H9 (cell line): Measurements from ENCODE around the gene ERC1. TPM values are rescaled to one million over a fixed set of nuclear protein-coding genes. Genes with fewer than 3 reads are reported as not detected.

Source experiments
- DNase-seq: peaks from one replicate; pipeline ENCODE4 v3.0.0-alpha.2; 2017
- H2AFZ ChIP-seq: one replicate; pipeline ENCODE4 v1.6.1; 2013; ENCODE audit warnings: mild to moderate bottlenecking, low read length, control low read depth, moderate library complexity
- H2AK5ac ChIP-seq: 2 replicates; pipeline ENCODE4 v1.6.1; 2013; ENCODE audit warnings: low read length, control low read depth, mixed read lengths; ENCODE audit not compliant: insufficient read length
- H2BK120ac ChIP-seq: one replicate; pipeline ENCODE4 v1.6.1; 2013; ENCODE audit warnings: low read depth, mild to moderate bottlenecking, low read length, control low read depth, inconsistent platforms; ENCODE audit not compliant: poor library complexity, severe bottlenecking
- H2BK12ac ChIP-seq: 2 replicates; pipeline ENCODE4 v1.6.1; 2013; ENCODE audit warnings: low read length, control low read depth, mixed read lengths, low read depth; ENCODE audit not compliant: insufficient read length
- H2BK15ac ChIP-seq: 2 replicates; pipeline ENCODE4 v1.6.1; 2013; ENCODE audit warnings: low read depth, low read length, control low read depth
- H2BK20ac ChIP-seq: one replicate; pipeline ENCODE4 v1.6.1; 2013; ENCODE audit warnings: low read depth, mild to moderate bottlenecking, low read length, control low read depth, inconsistent platforms; ENCODE audit not compliant: poor library complexity, severe bottlenecking
- H2BK5ac ChIP-seq: 2 replicates; pipeline ENCODE4 v1.6.1; 2013; ENCODE audit warnings: low read length, control low read depth, mixed read lengths; ENCODE audit not compliant: insufficient read length
- H3K14ac ChIP-seq: 2 replicates; pipeline ENCODE4 v1.6.1; 2013; ENCODE audit warnings: low read length, control low read depth; ENCODE audit not compliant: insufficient read depth
- H3K18ac ChIP-seq: 2 replicates; pipeline ENCODE4 v1.6.1; 2013; ENCODE audit warnings: low read depth, mild to moderate bottlenecking, mixed read lengths, low read length, control low read depth; ENCODE audit not compliant: insufficient read length
- H3K23ac ChIP-seq: 2 replicates; pipeline ENCODE4 v1.6.1; 2013; ENCODE audit warnings: low read length, control low read depth, mixed read lengths, low read depth; ENCODE audit not compliant: insufficient read length
- H3K23me2 ChIP-seq: 2 replicates; pipeline ENCODE4 v1.6.1; 2013; ENCODE audit warnings: low read depth, mild to moderate bottlenecking, mixed read lengths, low read length, control low read depth; ENCODE audit not compliant: insufficient read length, poor library complexity, severe bottlenecking
- H3K27ac ChIP-seq: 2 replicates; pipeline ENCODE4 v1.5.1; 2013; ENCODE audit warnings: low read length, control low read depth, mixed read lengths, low read depth; ENCODE audit not compliant: insufficient read length
- H3K27me3 ChIP-seq: 2 replicates; pipeline ENCODE4 v1.6.1; 2013; ENCODE audit warnings: low read length, control low read depth, inconsistent platforms; ENCODE audit not compliant: insufficient read depth
- H3K4ac ChIP-seq: 2 replicates; pipeline ENCODE4 v1.6.1; 2013; ENCODE audit warnings: low read depth, mild to moderate bottlenecking, control low read depth, inconsistent platforms, low read length, moderate library complexity
- H3K4me1 ChIP-seq: 2 replicates; pipeline ENCODE4 v1.6.1; 2013; ENCODE audit warnings: low read length, control low read depth, inconsistent platforms; ENCODE audit not compliant: insufficient read depth
- H3K4me2 ChIP-seq: 2 replicates; pipeline ENCODE4 v1.6.1; 2013; ENCODE audit warnings: low read length, control low read depth, mixed read lengths; ENCODE audit not compliant: insufficient read length, insufficient read depth
- H3K56ac ChIP-seq: 2 replicates; pipeline ENCODE4 v1.6.1; 2013; ENCODE audit warnings: low read depth, mild to moderate bottlenecking, mixed read lengths, low read length, control low read depth; ENCODE audit not compliant: insufficient read length
- H3K79me1 ChIP-seq: 2 replicates; pipeline ENCODE4 v1.6.1; 2013; ENCODE audit warnings: low read depth, mild to moderate bottlenecking, moderate library complexity, low read length, control low read depth, inconsistent platforms; ENCODE audit not compliant: insufficient read depth, poor library complexity, severe bottlenecking
- H3K79me2 ChIP-seq: 2 replicates; pipeline ENCODE4 v1.6.1; 2013; ENCODE audit warnings: low read length, control low read depth, inconsistent platforms; ENCODE audit not compliant: insufficient read depth
- H3K9ac ChIP-seq: 2 replicates; pipeline ENCODE4 v1.6.1; 2013; ENCODE audit warnings: low read length, control low read depth, mixed read lengths; ENCODE audit not compliant: insufficient read length; ENCODE audit errors: extremely low read depth
- H3K9me3 ChIP-seq: one replicate; pipeline ENCODE4 v1.6.1; 2013; ENCODE audit warnings: low read depth, low read length, inconsistent platforms; ENCODE audit not compliant: control insufficient read depth
- H3T11ph ChIP-seq: one replicate; pipeline ENCODE4 v1.6.1; 2013; ENCODE audit warnings: mild to moderate bottlenecking, low read length, control low read depth, inconsistent platforms
- H4K20me1 ChIP-seq: one replicate; pipeline ENCODE4 v1.6.1; 2013; ENCODE audit not compliant: control insufficient read depth, insufficient read length, insufficient read depth
- H4K5ac ChIP-seq: 2 replicates; pipeline ENCODE4 v1.6.1; 2013; ENCODE audit warnings: low read depth, mild to moderate bottlenecking, mixed read lengths, low read length, control low read depth; ENCODE audit not compliant: insufficient read length
- H4K8ac ChIP-seq: replicated peaks from 2 replicates; pipeline ENCODE4 v1.6.1; 2013; ENCODE audit warnings: low read length, control low read depth, mixed read lengths, low read depth; ENCODE audit not compliant: insufficient read length
- H4K91ac ChIP-seq: 2 replicates; pipeline ENCODE4 v1.6.1; 2013; ENCODE audit warnings: low read depth, mild to moderate bottlenecking, moderate library complexity, mixed read lengths, low read length, control low read depth; ENCODE audit not compliant: insufficient read length
- H3K27ac Mint-ChIP-seq, 3 experiments: 2 replicates in 2 of 3; 3 replicates in 1 of 3; pipeline ENCODE4 v1.8.0; 2020 to 2021; ENCODE audit warnings: mixed read lengths in 3 of 3, mild to moderate bottlenecking in 1 of 3, moderate library complexity in 1 of 3
- H3K27me3 Mint-ChIP-seq: 2 replicates; pipeline ENCODE4 v1.8.0; 2021; ENCODE audit warnings: low read depth, mild to moderate bottlenecking, moderate library complexity, mixed read lengths
- H3K36me3 Mint-ChIP-seq, 3 experiments: 2 replicates in 2 of 3; 3 replicates in 1 of 3; pipeline ENCODE4 v1.8.0; 2020 to 2021; ENCODE audit warnings: low read depth in 3 of 3, mixed read lengths in 3 of 3; ENCODE audit not compliant: insufficient read depth in 1 of 3
- H3K4me1 Mint-ChIP-seq, 2 experiments: 2 replicates each; pipeline ENCODE4 v1.8.0; 2020; ENCODE audit warnings: mixed read lengths in 2 of 2
- H3K4me3 Mint-ChIP-seq, 2 experiments: 2 replicates in 1 of 2; 3 replicates in 1 of 2; pipeline ENCODE4 v1.8.0; 2020 to 2021; ENCODE audit warnings: mild to moderate bottlenecking in 2 of 2, mixed read lengths in 2 of 2, moderate library complexity in 1 of 2
- H3K9me3 Mint-ChIP-seq, 2 experiments: 2 replicates in 1 of 2; 3 replicates in 1 of 2; pipeline ENCODE4 v1.8.0; 2020; ENCODE audit warnings: mild to moderate bottlenecking in 2 of 2, mixed read lengths in 2 of 2, moderate library complexity in 1 of 2
- CTCF ChIP-seq: fragments of 200-600 bp; sonication (generic); conservative IDR thresholded peaks from 3 replicates; pipeline ENCODE4 v1.8.0; 2021; ENCODE audit warnings: antibody characterized with exemption, mild to moderate bottlenecking
- total RNA-seq: library from RNA; stranded (reverse); gene quantifications from 2 replicates; pipeline ENCODE4 v1.2.1, GENCODE V29; 2021

ERC1 gene
- total RNA-seq, 1 experiment from 2014 or later: 51.2 TPM

GRCh38 chr12:1391722-1392121 is 400.7 kb downstream of the ERC1 start:
- Histone ChIP-seq H3K79me2 (no peaks in the 10 kb centered on the region), H3K23ac (no peak overlapping the region), H3K23me2 (no peaks in the 10 kb centered on the region), H3K9ac (no peak overlapping the region), H4K5ac (no peak overlapping the region), H3K9me3 (peaks cover 35% of the 10 kb centered on the region), H3K18ac (no peak overlapping the region), H3K27me3 (no peaks in the 10 kb centered on the region), H4K91ac (no peak overlapping the region), H3T11ph (no peak overlapping the region), H2BK120ac (no peak overlapping the region), H3K56ac (no peak overlapping the region), H2BK15ac (no peak overlapping the region), H2AK5ac (no peak overlapping the region), H3K14ac (no peak overlapping the region), H4K8ac (no peak overlapping the region), H3K27ac (no peak overlapping the region), H3K4ac (no peak overlapping the region), H3K79me1 (no peaks in the 10 kb centered on the region), H2BK5ac (no peak overlapping the region), H4K20me1 (no peaks in the 10 kb centered on the region), H2AFZ (no peak overlapping the region), H2BK12ac (no peak overlapping the region), H2BK20ac (no peak overlapping the region), H3K4me1 (no peaks in the 10 kb centered on the region), H3K4me2 (no peak overlapping the region)
- peak; percentile 46 for DNase-seq
- Mint-ChIP-seq H3K9me3 (peaks cover 79 to 83% of the 10 kb centered on the region in 2 experiments), H3K27ac (no peak overlapping the region), H3K4me3 (no peak overlapping the region; a peak in 1 of 5 replicates), H3K4me1 (no peaks in the 10 kb centered on the region), H3K36me3 (peaks cover 67 to 86% (median 76%) of the 10 kb centered on the region in 3 experiments), H3K27me3 (no peaks in the 10 kb centered on the region; the same call in 1 of the 2 replicates)
- no peak for TF ChIP-seq CTCF
